Activated T-cell treated with anti-CD3 and anti-CD28 coated beads, Interleukin-2, amount 50 U/mL, for 4 hours (primary cell): Measurements from ENCODE around the gene TMEM170B. TPM values are rescaled to one million over a fixed set of nuclear protein-coding genes. Genes with fewer than 3 reads are reported as not detected.

ENCODE experiments used
- ATAC-seq, 2 donors: fragments of 200-7000 bp; cut with Tn5 transposase; one replicate each; pipeline ENCODE4 v1.10.0; 2021
- DNase-seq: peaks from one replicate; pipeline ENCODE4 v3.0.0-alpha.2; 2020
- H3K27me3 Mint-ChIP-seq: one replicate; pipeline ENCODE4 v1.8.0; 2021; ENCODE audit warnings: low read depth, mixed read lengths
- H3K36me3 Mint-ChIP-seq: one replicate; pipeline ENCODE4 v1.8.0; 2022; ENCODE audit warnings: mixed read lengths; ENCODE audit not compliant: insufficient read depth
- H3K4me1 Mint-ChIP-seq: one replicate; pipeline ENCODE4 v1.8.0; 2021; ENCODE audit warnings: low read depth, mixed read lengths
- H3K4me3 Mint-ChIP-seq: one replicate; pipeline ENCODE4 v1.8.0; 2021; ENCODE audit warnings: mild to moderate bottlenecking, moderate library complexity, mixed read lengths
- H3K9me3 Mint-ChIP-seq: one replicate; pipeline ENCODE4 v1.8.0; 2021; ENCODE audit warnings: mixed read lengths
- total RNA-seq, 3 donors: library from RNA; stranded (reverse); gene quantifications; one replicate each; pipeline ENCODE4 v1.2.1, GENCODE V29; 2021

Gene TMEM170B
- 1 to 10 TPM; 1.1 to 1.6 (median 1.2) TPM for total RNA-seq

- ATAC-seq, result peak; percentile 97 to 98
- Mint-ChIP-seq H3K9me3 (no peaks in the 10 kb centered on the region), H3K4me1 (peaks cover 4% of the 10 kb centered on the region), H3K36me3 (no peaks in the 10 kb centered on the region), H3K27me3 (peaks cover 8% of the 10 kb centered on the region), H3K4me3 (peak within 1 kb of the TSS; percentile 82)
- peak; percentile 98 for DNase-seq
Measured at GRCh38 chr6:11537229-11538051, at the start of gene TMEM170B. TMEM170B (plus strand) TSS chr6:11537749; CDS start chr6:11538278, 529 bp downstream.

GRCh38 chr6:11490996-11491395 is 46.6 kb upstream of the TMEM170B start:
- DNase-seq (no peak), ATAC-seq (no peak)
- H3K9me3 Mint-ChIP-seq, result no peaks in the 10 kb centered on the region
- H3K4me3 Mint-ChIP-seq, result no peak overlapping the region
- no peaks in the 10 kb centered on the region for H3K36me3 Mint-ChIP-seq
- H3K4me1 Mint-ChIP-seq, result peaks cover 5% of the 10 kb centered on the region
- no peaks in the 10 kb centered on the region for H3K27me3 Mint-ChIP-seq

- H3K36me3 Mint-ChIP-seq, result no peaks in the 10 kb centered on the region
- no peaks in the 10 kb centered on the region for H3K27me3 Mint-ChIP-seq
- no peaks in the 10 kb centered on the region for H3K9me3 Mint-ChIP-seq
- H3K4me1 Mint-ChIP-seq, result peaks cover 5% of the 10 kb centered on the region
- no peak for DNase-seq
- H3K4me3 Mint-ChIP-seq, result no peak overlapping the region
- ATAC-seq, result no peak
Measured at GRCh38 chr6:11491596-11492463, 45.7 kb upstream of the TMEM170B start.

- H3K36me3 Mint-ChIP-seq, result no peaks in the 10 kb centered on the region
- DNase-seq (no peak), ATAC-seq (no peak)
- no peaks in the 10 kb centered on the region for H3K9me3 Mint-ChIP-seq
- H3K4me1 Mint-ChIP-seq, result peaks cover 5% of the 10 kb centered on the region
- H3K27me3 Mint-ChIP-seq, result no peaks in the 10 kb centered on the region
- no peak overlapping the region for H3K4me3 Mint-ChIP-seq
Measured at GRCh38 chr6:11492464-11493290, 44.9 kb upstream of the TMEM170B start.

- no peaks in the 10 kb centered on the region for H3K27me3 Mint-ChIP-seq
- H3K4me3 Mint-ChIP-seq, result no peak overlapping the region
- no peaks in the 10 kb centered on the region for H3K9me3 Mint-ChIP-seq
- ATAC-seq, result no peak
- peaks cover 5% of the 10 kb centered on the region for H3K4me1 Mint-ChIP-seq
- no peaks in the 10 kb centered on the region for H3K36me3 Mint-ChIP-seq
- DNase-seq, result no peak
Measured at GRCh38 chr6:11493974-11494373, 43.6 kb upstream of the TMEM170B start.

GRCh38 chr6:11494786-11495564 is 42.6 kb upstream of the TMEM170B start:
- no peak overlapping the region for H3K4me3 Mint-ChIP-seq
- no peak for ATAC-seq
- H3K9me3 Mint-ChIP-seq, result no peaks in the 10 kb centered on the region
- no peaks in the 10 kb centered on the region for H3K36me3 Mint-ChIP-seq
- DNase-seq, result no peak
- peaks cover 5% of the 10 kb centered on the region for H3K4me1 Mint-ChIP-seq
- no peaks in the 10 kb centered on the region for H3K27me3 Mint-ChIP-seq

- Mint-ChIP-seq H3K36me3 (no peaks in the 10 kb centered on the region), H3K9me3 (peaks cover under 1% of the 10 kb centered on the region), H3K4me1 (peaks cover 5% of the 10 kb centered on the region), H3K4me3 (no peak overlapping the region), H3K27me3 (no peaks in the 10 kb centered on the region)
- ATAC-seq (no peak), DNase-seq (no peak)
Measured at GRCh38 chr6:11495565-11496145, 41.9 kb upstream of the TMEM170B start.

GRCh38 chr6:11496152-11497060 is 41.1 kb upstream of the TMEM170B start:
- DNase-seq, result peak; percentile 65
- H3K4me1 Mint-ChIP-seq, result peaks cover 5% of the 10 kb centered on the region
- H3K9me3 Mint-ChIP-seq, result peaks cover 4% of the 10 kb centered on the region
- H3K36me3 Mint-ChIP-seq, result no peaks in the 10 kb centered on the region
- no peak overlapping the region for H3K4me3 Mint-ChIP-seq
- ATAC-seq, result peak; percentile 89 to 91
- no peaks in the 10 kb centered on the region for H3K27me3 Mint-ChIP-seq

GRCh38 chr6:11497107-11497506 is 40.4 kb upstream of the TMEM170B start:
- Mint-ChIP-seq H3K4me1 (peaks cover 5% of the 10 kb centered on the region), H3K27me3 (no peaks in the 10 kb centered on the region), H3K9me3 (peaks cover 4% of the 10 kb centered on the region), H3K36me3 (no peaks in the 10 kb centered on the region), H3K4me3 (no peak overlapping the region)
- no peak for ATAC-seq
- no peak for DNase-seq

GRCh38 chr6:11497881-11498280 is 39.7 kb upstream of the TMEM170B start:
- ATAC-seq (no peak), DNase-seq (no peak)
- no peak overlapping the region for H3K4me3 Mint-ChIP-seq
- no peaks in the 10 kb centered on the region for H3K36me3 Mint-ChIP-seq
- peaks cover 5% of the 10 kb centered on the region for H3K4me1 Mint-ChIP-seq
- no peaks in the 10 kb centered on the region for H3K27me3 Mint-ChIP-seq
- peaks cover 4% of the 10 kb centered on the region for H3K9me3 Mint-ChIP-seq

GRCh38 chr6:11500008-11500407 is 37.5 kb upstream of the TMEM170B start:
- DNase-seq (no peak), ATAC-seq (no peak)
- peaks cover 3% of the 10 kb centered on the region for H3K27me3 Mint-ChIP-seq
- no peak overlapping the region for H3K4me3 Mint-ChIP-seq
- H3K4me1 Mint-ChIP-seq, result peaks cover 4% of the 10 kb centered on the region
- H3K36me3 Mint-ChIP-seq, result no peaks in the 10 kb centered on the region
- peaks cover 4% of the 10 kb centered on the region for H3K9me3 Mint-ChIP-seq

- no peak for ATAC-seq
- Mint-ChIP-seq H3K9me3 (peaks cover 8% of the 10 kb centered on the region), H3K4me1 (no peaks in the 10 kb centered on the region)
Measured at GRCh38 chr6:11509471-11509870, 28.1 kb upstream of the TMEM170B start.

More at GRCh38 chr6:11509471-11509870, 28.1 kb upstream of the TMEM170B start:
- no peak overlapping the region for H3K4me3 Mint-ChIP-seq
- H3K27me3 Mint-ChIP-seq, result peaks cover 21% of the 10 kb centered on the region
- no peak for DNase-seq
- H3K36me3 Mint-ChIP-seq, result no peaks in the 10 kb centered on the region
